Measurements from ENCODE around the gene ACTR1B. TPM values are rescaled to one million over a fixed set of nuclear protein-coding genes. Genes with fewer than 3 reads are reported as not detected.
"Not testable (repeated sequence)": the region's sequence is repeated elsewhere in the genome, so short reads cannot be mapped to it uniquely, and the experiment has no call there.

Gene ACTR1B
- total RNA-seq = 86.6 TPM

DNA sequence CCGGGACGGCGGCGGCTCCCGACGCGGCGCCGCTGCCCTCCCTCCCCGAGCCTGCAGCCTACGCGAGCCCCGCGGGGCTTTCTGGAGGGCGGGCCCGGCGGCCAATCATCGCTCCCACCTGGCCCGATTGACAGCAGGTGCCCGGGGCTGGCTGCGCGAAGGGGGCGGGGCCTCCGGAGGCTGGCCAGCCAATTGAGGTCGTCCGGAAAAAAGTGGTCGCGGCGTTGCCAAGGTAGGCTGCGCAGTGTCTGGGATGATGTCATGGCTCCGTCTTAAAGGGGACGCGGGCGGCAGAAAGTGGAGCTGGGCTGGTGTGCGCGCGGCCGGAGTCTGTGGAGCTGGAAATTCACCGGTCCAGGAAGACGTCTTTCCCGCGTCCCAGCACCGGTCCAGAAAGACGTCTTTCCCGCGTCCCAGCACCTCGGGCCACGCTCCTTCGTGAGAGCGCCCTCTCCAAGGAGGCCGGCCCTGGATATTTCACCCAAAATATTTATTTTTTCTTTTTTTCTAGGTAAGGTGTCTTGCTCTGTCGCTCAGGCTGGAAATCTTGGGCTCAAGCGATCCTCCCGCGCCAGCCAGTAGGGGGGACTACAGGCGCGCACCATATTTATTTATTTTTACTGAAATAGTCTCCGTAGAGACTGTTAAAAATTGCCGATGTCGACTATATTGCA is at the start of gene ACTR1B:
Gene ACTR1B (minus strand): TSS at position 83 of the 674 bp plus-strand sequence. CDS start 154 bp downstream, outside the sequence.
- DNase-seq (ENCODE audit: low spot score) = peak; percentile 98

GRCh38 chr2:97712693-97713295 is 49.0 kb upstream of the ACTR1B start:
- no peak for DNase-seq (ENCODE audit: low spot score)

DNA sequence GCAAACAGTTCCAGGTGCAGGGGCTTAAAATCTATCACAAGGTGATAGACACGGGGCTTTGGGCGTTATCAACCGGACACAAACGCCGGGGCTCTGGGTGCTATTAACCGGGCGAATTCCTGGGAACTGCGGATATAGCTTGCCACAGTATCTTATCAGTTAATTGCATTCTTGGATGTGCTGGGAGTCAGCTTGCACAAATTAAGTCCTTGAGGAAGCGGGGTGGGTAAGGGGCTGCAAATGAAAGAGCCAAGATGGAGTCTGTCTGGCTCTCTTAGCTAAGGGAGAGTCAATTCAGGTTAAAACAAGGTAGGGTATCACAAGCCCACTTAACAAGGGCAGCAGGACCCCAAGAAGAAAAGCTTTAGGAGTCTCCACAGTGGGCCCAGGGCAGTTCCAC is 48.3 kb upstream of the ACTR1B start:
- DNase-seq (ENCODE audit: low spot score) = not testable (repeated sequence)

DNA sequence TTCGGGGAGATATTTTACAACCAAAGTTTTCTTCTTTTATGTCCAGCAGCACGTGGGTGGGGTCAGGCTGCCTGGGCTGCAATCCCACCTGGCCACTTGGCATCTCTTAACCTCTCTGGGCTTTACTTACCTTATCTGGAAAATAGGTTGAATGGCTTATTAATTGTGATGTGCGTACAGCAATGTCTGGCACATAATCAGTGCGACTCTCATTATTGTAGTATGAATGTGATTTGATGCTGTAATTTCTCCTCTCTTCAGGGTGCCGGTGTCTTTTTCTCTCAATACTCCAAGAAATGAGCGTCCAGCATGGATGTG is 47.5 kb upstream of the ACTR1B start:
- no peak for DNase-seq (ENCODE audit: low spot score)

GRCh38 chr2:97708608-97709007 is 44.8 kb upstream of the ACTR1B start:
- DNase-seq (ENCODE audit: low spot score) = no peak

GRCh38 chr2:97708048-97708380 is 44.2 kb upstream of the ACTR1B start:
- DNase-seq (ENCODE audit: low spot score) = no peak

DNA sequence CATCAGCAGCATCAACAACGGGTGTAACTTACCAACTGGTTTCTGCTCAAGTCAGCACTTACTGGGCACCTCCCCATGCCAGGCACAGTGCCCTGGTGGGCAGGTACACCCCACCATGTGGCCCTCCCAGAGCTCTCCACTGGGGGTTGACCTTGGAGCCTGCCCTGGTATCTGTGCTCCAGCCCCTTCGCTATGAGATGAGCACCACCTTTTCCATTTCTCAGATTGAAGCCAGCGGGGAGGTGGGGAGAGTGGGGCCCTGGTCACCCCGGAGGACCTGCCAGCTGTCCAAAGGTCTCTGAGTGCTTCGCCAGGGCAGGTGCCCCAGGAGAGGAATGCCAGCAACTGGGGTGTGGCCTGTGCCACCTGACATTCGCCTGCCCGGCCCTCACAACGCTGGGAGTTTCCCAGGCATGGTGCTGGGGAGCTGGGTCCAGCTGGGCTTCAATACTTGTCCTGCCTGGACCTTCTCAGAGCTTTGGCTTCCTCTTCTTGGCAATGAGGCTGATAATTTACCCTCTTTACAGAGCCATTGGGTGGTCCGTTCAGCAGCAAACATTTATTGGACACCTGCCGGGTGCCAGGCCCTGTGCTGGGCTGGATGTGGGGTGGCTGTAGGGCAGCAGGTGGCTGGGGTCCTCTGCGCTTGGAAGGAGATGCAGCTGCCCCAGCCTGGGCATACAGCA is 43.7 kb upstream of the ACTR1B start:
- DNase-seq (ENCODE audit: low spot score) = peak; percentile 53

GRCh38 chr2:97706708-97707345 is 43.0 kb upstream of the ACTR1B start:
- no peak for DNase-seq (ENCODE audit: low spot score)

DNA sequence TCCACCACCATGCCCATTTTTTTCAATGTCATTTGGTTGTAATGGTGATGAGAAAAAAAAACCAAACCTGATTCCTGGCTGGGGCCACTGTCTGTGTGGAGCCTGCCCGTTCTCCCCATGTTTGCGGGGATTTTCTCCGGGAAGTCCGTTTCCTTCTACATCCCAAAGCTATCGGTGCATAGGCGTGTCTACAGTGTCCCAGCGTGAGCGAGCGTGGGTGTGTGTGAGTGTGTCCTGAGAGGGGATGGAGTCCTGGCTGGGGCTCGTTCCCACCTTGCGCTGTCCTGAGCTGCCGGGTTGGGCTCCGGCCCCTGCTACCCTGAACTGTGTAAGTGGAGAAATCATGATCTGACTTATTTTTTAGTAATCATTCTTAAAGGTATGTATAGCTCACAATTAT is 42.3 kb upstream of the ACTR1B start:
- no peak for DNase-seq (ENCODE audit: low spot score)

DNA sequence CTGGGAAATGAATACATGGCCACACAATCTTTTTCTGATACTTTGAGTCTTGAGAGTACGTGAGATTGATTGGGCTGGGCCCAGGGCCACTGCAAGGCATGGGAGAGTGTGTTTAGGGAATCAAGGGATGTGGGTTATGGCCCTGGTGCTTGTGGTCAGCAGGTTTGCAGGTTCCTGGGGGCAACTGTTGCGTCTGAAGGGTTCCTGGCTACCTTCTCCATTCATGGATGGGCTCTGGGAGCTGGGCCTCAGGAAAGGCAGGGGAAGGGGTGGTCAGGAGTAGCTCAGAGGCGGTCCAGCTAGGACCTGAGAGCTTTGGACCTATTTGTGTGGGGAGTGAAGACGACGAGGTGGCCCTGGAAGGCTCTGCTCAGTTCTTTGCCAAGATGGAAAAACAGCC is 41.1 kb upstream of the ACTR1B start:
- DNase-seq (ENCODE audit: low spot score) = no peak

DNA sequence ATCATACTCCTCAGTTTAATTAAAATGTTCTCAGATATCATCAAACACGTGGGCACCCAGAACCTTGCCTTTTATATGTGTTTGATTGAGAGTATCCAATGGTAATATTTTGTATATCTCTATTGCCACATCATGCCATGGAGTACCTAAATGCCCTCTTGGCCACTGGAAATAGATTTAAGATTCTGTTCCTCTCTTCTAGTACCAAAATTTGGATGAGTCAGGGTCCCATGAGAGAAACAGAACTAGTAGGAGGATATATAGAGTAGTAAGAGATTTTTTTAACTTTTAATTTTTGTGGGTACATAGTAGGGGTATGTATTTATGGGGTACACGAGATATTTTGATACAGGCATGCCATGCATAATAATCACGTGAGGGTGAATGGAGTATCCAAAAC is 39.9 kb upstream of the ACTR1B start:
- no peak for DNase-seq (ENCODE audit: low spot score)

- DNase-seq (ENCODE audit: low spot score) = no peak
Measured at GRCh38 chr2:97702731-97703470, 39.1 kb upstream of the ACTR1B start.

DNA sequence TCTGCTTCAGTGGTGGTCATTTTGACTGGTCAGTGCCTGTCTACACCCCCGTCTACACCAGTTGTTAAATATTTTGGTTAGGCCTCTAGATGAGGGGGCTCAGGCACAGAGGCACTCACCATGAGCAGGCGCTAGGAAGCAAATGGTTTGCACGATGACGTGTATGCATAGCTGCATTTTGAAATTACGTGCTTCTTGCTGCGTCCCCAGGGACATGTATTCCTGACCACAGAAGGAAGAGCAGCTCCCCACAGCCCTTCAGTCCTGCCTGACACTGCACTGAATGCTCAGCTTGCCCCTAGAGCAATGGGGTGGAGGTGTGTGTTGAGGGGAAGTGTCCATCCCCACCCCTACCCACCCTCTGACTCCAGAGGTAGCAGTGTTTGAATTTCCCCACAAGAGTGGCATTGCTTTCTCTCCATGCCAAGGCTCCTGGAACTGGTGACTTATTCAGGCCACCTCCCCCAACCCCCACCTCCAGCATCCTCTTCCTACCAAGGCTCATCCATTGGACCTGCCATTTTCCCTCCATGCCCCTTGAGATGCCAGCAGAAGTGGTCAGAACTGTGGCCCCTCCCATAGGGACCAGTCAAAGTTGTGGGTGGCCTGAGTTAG is 38.1 kb upstream of the ACTR1B start:
- DNase-seq (ENCODE audit: low spot score) = no peak

DNA sequence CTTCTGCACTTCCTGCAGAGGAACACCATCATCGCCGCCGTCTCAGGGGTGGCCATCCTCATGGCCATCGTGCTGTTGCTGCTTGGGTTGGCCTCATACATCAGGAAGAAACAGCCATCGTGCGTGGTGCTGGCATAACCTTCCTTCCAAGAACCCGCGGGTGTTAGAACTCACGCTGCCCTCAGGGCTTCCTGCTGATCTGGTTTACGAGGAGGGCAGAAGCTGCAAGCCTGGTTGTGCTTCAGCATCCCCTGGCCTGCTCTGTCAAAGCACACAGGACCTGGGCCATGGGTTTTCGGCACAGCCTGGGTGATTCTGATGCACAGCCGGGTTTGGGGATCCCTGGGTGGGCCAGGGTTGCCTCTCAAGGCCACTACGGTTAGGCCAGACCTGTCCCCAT is 37.3 kb upstream of the ACTR1B start:
- DNase-seq (ENCODE audit: low spot score) = no peak

- peak; percentile 54 for DNase-seq (ENCODE audit: low spot score)
Measured at GRCh38 chr2:97699765-97700444, 36.1 kb upstream of the ACTR1B start.

DNA sequence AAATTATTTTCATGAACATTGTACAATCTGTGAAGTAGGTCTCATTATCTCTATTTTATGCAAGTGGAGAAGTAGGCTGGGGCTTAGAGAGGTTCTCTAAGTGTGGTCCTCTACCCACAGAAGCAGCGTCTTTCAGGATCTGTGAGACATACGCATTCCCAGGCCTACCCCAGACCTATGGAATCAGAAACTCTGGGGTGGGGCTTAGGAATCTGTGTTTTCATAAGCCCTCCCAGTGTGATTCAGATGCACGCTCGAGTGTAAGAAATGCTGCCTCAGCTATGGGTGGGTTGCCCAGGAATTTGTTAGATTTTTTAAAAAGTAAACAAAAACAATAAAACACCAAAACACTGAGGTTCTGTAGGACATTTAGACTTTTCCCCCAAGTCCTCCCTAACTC is 34.7 kb upstream of the ACTR1B start:
- no peak for DNase-seq (ENCODE audit: low spot score)

GRCh38 chr2:97697252-97698235 is 33.7 kb upstream of the ACTR1B start:
- peak; percentile 92 for DNase-seq (ENCODE audit: low spot score)

DNA sequence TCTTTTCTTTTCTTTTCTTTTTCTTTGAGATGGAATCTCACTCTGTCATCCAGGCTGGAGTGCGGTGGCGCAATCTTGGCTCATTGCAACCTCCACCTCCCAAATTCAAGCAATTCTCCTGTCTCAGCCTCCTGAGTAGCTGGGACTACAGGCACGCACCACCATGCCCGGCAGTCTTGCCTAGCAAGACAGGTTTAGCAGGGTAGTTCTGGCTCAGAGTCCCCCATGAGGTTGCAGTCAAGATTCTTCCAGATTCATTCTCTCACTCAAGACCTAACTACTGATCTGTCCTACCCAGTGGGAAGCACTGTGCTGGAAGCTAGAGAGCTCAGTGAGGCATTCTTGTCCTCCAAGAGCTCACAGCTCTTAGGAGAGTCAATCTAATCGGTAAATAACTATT is 31.9 kb upstream of the ACTR1B start:
- DNase-seq (ENCODE audit: low spot score) = no peak

DNA sequence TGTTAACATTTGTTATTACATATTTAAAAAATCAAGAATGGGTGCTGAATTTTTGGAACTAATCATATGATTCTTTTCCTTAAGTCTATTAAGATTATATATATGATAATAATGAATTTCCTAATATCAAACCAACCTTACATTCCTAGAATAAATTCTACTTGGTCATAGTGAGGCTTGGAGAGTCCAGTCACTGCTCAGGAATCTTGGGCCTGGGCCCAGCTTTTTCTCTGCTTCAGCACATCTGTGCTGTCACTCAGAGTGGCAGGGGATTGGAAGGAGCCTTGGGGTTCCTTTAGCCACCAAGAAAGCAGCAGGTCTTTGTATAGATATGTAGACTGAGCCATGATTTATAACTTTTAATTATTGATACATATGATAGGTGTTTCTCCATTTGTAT is 29.6 kb upstream of the ACTR1B start:
- DNase-seq (ENCODE audit: low spot score) = no peak

- DNase-seq (ENCODE audit: low spot score) = no peak
Measured at GRCh38 chr2:97691166-97691565, 27.3 kb upstream of the ACTR1B start.
